NCI-H345 (cell line): Measurements from ENCODE around the gene KCNA1.
A peak's percentile ranks its signal among the peaks of the same experiment; 100 is the strongest.
"Not testable (repeated sequence)": the region's sequence is repeated elsewhere in the genome, so short reads cannot be mapped to it uniquely, and the experiment has no call there.

Experiments
- DNase-seq: peaks from one replicate; lab custom pipeline; 2025; lab: John Stamatoyannopoulos, UW

Gene KCNA1

GRCh38 chr12:4909734-4910501 is at the start of gene KCNA1:
Gene KCNA1, plus strand, starts transcription at chr12:4909905. Its CDS starts 1,474 bp downstream, at chr12:4911379.
- DNase-seq = peak; percentile 77

- no peak for DNase-seq
Measured at GRCh38 chr12:4860741-4861140, 49.0 kb upstream of the KCNA1 start.

GRCh38 chr12:4862809-4863208 is 46.9 kb upstream of the KCNA1 start:
- DNase-seq = no peak

GRCh38 chr12:4864575-4864974 is 45.1 kb upstream of the KCNA1 start:
- no peak for DNase-seq

GRCh38 chr12:4865246-4865645 is 44.5 kb upstream of the KCNA1 start:
- DNase-seq = no peak

GRCh38 chr12:4866299-4866698 is 43.4 kb upstream of the KCNA1 start:
- DNase-seq = no peak

- DNase-seq = no peak
Measured at GRCh38 chr12:4867384-4867783, 42.3 kb upstream of the KCNA1 start.

GRCh38 chr12:4870423-4870822 is 39.3 kb upstream of the KCNA1 start:
- DNase-seq = no peak

GRCh38 chr12:4871514-4871913 is 38.2 kb upstream of the KCNA1 start:
- DNase-seq = no peak

GRCh38 chr12:4873947-4874346 is 35.8 kb upstream of the KCNA1 start:
- no peak for DNase-seq

- DNase-seq = no peak
Measured at GRCh38 chr12:4874671-4875070, 35.0 kb upstream of the KCNA1 start.

- DNase-seq = not testable (repeated sequence)
Measured at GRCh38 chr12:4879481-4879880, 30.2 kb upstream of the KCNA1 start.

GRCh38 chr12:4881266-4882064 is 28.2 kb upstream of the KCNA1 start:
- DNase-seq = no peak

- DNase-seq = no peak
Measured at GRCh38 chr12:4891866-4892265, 17.8 kb upstream of the KCNA1 start.

- DNase-seq = no peak
Measured at GRCh38 chr12:4892418-4892817, 17.3 kb upstream of the KCNA1 start.

- DNase-seq = no peak
Measured at GRCh38 chr12:4894019-4894418, 15.7 kb upstream of the KCNA1 start.

- DNase-seq = peak; percentile 29
Measured at GRCh38 chr12:4899364-4899763, 10.3 kb upstream of the KCNA1 start.

GRCh38 chr12:4900327-4900726 is 9.4 kb upstream of the KCNA1 start:
- DNase-seq = no peak

- DNase-seq = no peak
Measured at GRCh38 chr12:4905316-4905715, 4.4 kb upstream of the KCNA1 start.

- DNase-seq = peak; percentile 84
Measured at GRCh38 chr12:4908684-4909409, 858 bp upstream of the KCNA1 start.

GRCh38 chr12:4909410-4909733 is 333 bp upstream of the KCNA1 start:
- DNase-seq = no peak

GRCh38 chr12:4910502-4911315 is 1.0 kb downstream of the KCNA1 start:
- DNase-seq = no peak
